ENCODE measurements around the gene NDUFS8. TPM values are rescaled to one million over a fixed set of nuclear protein-coding genes. Genes with fewer than 3 reads are reported as not detected.

NDUFS8 gene
- total and polyA plus RNA-seq, 12 donors, result 330 to 774 (median 430) TPM

DNA sequence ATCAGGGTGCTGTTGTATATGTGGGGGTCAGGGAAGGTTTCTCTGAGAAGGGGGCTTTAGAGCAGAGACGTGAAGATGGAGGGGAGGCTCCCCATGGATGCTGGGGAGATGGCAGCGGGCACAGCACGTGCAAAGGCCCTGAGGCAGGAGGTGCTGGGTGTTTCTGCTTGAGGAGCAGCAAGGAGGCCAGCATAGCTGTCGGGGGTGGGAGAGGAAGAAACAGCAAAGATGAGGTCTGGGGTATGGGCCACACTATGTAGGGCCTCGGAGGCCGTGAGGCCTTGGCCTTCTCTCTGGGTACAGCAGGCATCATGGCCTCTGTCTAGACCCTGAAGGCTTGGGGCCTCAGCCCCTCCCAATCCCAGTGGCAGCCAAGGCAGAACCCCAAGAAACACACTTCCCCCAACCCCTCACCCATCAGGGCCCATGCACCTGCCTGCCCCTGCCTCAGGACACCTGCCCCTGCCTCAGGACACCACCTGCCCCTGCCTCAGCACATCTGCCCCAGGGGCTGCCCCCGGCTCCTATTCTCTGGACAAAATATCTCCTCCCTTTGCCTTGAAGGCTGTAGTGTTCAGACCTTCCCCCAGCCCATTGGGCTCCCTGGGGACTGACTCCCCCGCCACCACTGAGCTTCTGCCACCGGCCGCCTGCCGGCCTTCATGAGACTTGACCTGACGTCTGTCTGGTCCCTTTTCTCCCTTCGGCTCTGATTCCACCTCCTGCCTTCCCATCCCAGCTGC, 14.1 kb upstream of the NDUFS8 start:
- 65 to 78% methylated on average over 13 of the region's 13 CpGs for WGBS, 2 donors
- peaks cover 0 to 13% (median 0%) of the 10 kb centered on the region in 9 donors for H3K36me3 ChIP-seq
- no peaks in the 10 kb centered on the region for H3K9me3 ChIP-seq
- H3K27me3 ChIP-seq, result no peaks in the 10 kb centered on the region
- H3K27ac ChIP-seq, result no peak overlapping the region
- ATAC-seq (no peak), DNase-seq (no peak)
- TF ChIP-seq, protein P1, sequence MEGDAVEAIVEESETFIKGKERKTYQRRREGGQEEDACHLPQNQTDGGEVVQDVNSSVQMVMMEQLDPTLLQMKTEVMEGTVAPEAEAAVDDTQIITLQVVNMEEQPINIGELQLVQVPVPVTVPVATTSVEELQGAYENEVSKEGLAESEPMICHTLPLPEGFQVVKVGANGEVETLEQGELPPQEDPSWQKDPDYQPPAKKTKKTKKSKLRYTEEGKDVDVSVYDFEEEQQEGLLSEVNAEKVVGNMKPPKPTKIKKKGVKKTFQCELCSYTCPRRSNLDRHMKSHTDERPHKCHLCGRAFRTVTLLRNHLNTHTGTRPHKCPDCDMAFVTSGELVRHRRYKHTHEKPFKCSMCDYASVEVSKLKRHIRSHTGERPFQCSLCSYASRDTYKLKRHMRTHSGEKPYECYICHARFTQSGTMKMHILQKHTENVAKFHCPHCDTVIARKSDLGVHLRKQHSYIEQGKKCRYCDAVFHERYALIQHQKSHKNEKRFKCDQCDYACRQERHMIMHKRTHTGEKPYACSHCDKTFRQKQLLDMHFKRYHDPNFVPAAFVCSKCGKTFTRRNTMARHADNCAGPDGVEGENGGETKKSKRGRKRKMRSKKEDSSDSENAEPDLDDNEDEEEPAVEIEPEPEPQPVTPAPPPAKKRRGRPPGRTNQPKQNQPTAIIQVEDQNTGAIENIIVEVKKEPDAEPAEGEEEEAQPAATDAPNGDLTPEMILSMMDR (IDR thresholded peaks at IDR 0.05), result no peak
- H3K4me1 ChIP-seq, result peaks cover 0 to 38% (median 5%) of the 10 kb centered on the region in 9 donors
- intact Hi-C loops (cut with DNase I), result loop anchor here in 2 of 10 donors (5.0 to 10.0 kb wide), 2 partner anchors 188 to 1726 kb away; no protein-coding TSS in a partner anchor
- H3K4me3 ChIP-seq, result no peak overlapping the region

DNA sequence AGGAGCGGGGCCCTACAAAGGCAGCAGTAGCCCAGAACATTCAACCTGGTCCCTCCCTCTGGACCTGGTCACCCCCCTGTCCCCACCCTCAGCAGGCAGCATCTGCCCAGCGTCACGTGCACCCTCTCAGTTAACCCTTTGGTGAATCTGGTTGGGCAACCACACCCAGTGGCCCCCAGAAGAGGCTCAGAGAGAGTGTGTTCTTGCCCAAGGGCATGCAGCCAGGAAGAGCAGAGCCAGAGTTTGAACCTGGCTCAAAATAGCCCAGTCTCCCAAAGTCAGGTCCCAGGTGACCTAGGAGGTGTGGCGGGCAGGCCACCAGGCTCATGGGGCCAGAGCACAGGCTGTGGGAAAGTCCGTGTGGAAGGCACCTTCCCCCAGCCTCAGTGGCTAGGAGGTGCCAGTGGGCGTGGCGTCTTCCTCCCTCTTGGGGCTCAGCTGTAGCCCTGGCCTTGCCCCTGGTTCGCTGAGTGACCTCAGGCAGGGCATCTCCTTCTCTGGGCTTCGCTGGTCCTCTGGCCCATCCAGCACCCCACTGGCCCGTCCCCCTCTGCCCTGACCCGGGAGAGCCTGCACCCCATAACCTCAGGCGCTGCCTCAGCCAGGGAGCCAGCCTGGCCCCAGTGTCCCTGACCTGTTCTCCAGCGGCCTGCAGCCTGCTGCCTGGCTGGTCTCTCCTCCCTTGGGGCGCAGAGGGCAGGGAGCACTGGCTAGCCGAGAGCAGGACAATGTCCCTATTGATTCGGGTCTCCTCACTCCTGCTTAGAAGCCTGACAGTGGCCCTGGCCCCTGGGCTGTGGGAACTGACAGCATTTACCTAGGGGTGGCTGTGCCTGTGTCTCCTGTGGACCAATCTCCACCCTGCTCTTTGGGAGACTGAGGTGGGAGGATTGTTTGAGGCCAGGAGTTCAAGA, 13.3 kb upstream of the NDUFS8 start:
- H3K27me3 ChIP-seq, result no peaks in the 10 kb centered on the region
- TF ChIP-seq, protein P1 (IDR thresholded peaks at IDR 0.05), result no peak
- H3K36me3 ChIP-seq, result peaks cover 0 to 21% (median 0%) of the 10 kb centered on the region in 9 donors
- ATAC-seq, result no peak
- intact Hi-C loops (cut with DNase I), result loop anchor here in 2 of 10 donors (5.0 to 10.0 kb wide), 2 partner anchors 188 to 1725 kb away; no protein-coding TSS in a partner anchor
- no peak for DNase-seq
- peaks cover 0 to 30% (median 5%) of the 10 kb centered on the region in 9 donors for H3K4me1 ChIP-seq
- H3K9me3 ChIP-seq, result no peaks in the 10 kb centered on the region
- WGBS, 2 donors, result 61 to 64% methylated on average over 16 of the region's 16 CpGs
- H3K4me3 ChIP-seq, result no peak overlapping the region
- no peak overlapping the region for H3K27ac ChIP-seq

DNA sequence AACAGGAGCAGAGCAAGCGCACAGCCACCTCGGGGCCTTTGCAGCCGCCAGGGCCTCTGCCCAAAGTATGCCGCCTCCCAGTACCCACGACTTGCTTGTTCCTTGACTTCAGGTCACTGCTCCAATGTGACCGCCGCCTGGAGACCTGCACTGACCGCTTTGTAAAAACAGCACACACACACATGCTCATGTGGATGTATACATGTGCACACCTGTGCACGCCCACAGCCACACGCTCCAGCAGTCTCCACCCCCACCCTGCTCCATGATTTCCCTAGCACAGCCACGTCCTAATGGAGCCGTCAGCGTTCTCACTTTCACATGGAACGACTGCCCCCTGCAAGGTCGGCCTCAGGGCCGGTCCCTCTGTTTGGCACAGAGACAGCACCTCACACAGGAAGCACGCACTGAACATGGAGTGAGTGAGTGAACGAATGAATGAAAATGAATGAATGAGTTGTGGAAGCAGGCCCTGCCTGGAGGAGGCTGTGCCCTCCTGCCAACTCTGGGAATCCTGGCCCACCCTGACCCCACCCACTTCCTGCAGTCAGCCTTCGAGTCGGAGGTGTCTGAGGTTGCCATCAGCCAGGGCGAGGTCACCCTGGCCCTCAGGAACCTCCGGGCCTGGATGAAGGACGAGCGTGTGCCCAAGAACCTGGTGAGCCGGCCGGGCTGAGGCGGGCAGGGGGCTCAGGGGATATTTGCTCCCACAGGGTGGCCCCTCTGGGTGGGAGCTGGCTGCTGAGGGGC, 12.3 kb upstream of the NDUFS8 start:
- H3K27ac ChIP-seq, result no peak overlapping the region
- no peak overlapping the region for H3K4me3 ChIP-seq
- WGBS, 2 donors, result 78 to 82% methylated on average over 27 of the region's 27 CpGs
- peaks cover 0 to 26% (median 0%) of the 10 kb centered on the region in 9 donors for H3K36me3 ChIP-seq
- DNase-seq (no peak), ATAC-seq (no peak)
- intact Hi-C loops (cut with DNase I), result loop anchor here in 2 of 10 donors (5.0 to 10.0 kb wide), 2 partner anchors 187 to 1724 kb away; no protein-coding TSS in a partner anchor
- H3K27me3 ChIP-seq, result no peaks in the 10 kb centered on the region
- H3K4me1 ChIP-seq, result peaks cover 0 to 20% (median 5%) of the 10 kb centered on the region in 9 donors
- TF ChIP-seq, protein P1 (IDR thresholded peaks at IDR 0.05), result no peak
- H3K9me3 ChIP-seq, result no peaks in the 10 kb centered on the region

Measured in heart right ventricle (tissue), 16 donors.